Esophagus squamous epithelium (tissue), 5 donors: ENCODE measurements around the gene ST6GAL2. TPM values are rescaled to one million over a fixed set of nuclear protein-coding genes. Genes with fewer than 3 reads are reported as not detected.
A peak's percentile ranks its signal among the peaks of the same experiment; 100 is the strongest.

Experiments used
- DNase-seq: peaks from one replicate; lab custom pipeline; 2025; lab: John Stamatoyannopoulos, UW
- H3K27ac ChIP-seq, 4 donors: fragments of 200-600 bp; sonication (generic); one replicate each; pipeline ENCODE4 v1.5.1; 2016 to 2019; ENCODE audit warnings: mild to moderate bottlenecking in 1 of 4
- H3K27me3 ChIP-seq, 4 donors: fragments of 200-600 bp; sonication (generic); 1 replicate in 3 of 4; 2 replicates in 1 of 4; pipeline versions ENCODE4 v1.5.1 to v1.6.0; 2017 to 2021; ENCODE audit warnings: antibody characterized with exemption in 1 of 4
- H3K36me3 ChIP-seq, 3 donors: fragments of 200-600 bp; sonication (generic); one replicate each; pipeline ENCODE4 v1.5.1; 2016 to 2019
- H3K4me1 ChIP-seq, 3 donors: fragments of 200-600 bp; sonication (generic); one replicate each; pipeline ENCODE4 v1.5.1; 2017 to 2019
- H3K4me3 ChIP-seq, 4 donors: fragments of 200-600 bp; sonication (generic); 1 replicate in 3 of 4; 2 replicates in 1 of 4; pipeline ENCODE4 v1.5.1; 2016 to 2019; ENCODE audit warnings: mild to moderate bottlenecking in 2 of 4, moderate library complexity in 1 of 4
- H3K9me3 ChIP-seq, 3 donors: fragments of 200-600 bp; sonication (generic); one replicate each; pipeline ENCODE4 v1.5.1; 2016 to 2019
- POLR2A ChIP-seq, 4 donors: fragments of 450-650 bp; IDR thresholded peaks; one replicate each; pipeline ENCODE4 v1.6.1; 2017; ENCODE audit warnings: antibody characterized with exemption in 4 of 4, mild to moderate bottlenecking in 4 of 4, moderate library complexity in 3 of 4
- WGBS, 2 donors: methylation state at CpG; one replicate each; pipeline ENCODE4 v1.1.5; 2018; 5-methylcytosine and 5-hydroxymethylcytosine counted together
- intact Hi-C: fragments of 100-400 bp; cut with DNase I; formaldehyde crosslinking; loops from one replicate; pipeline ENCODE4 v1.15.0; 2022
- total RNA-seq, 4 donors: library from RNA; depleted of rRNA; stranded (reverse); fragments of >200 nt; gene quantifications; one replicate each; pipeline ENCODE4 v1.1.0, GENCODE V29; 2016
- TF ChIP-seq, protein P1 (sequence below), 6 experiments: fragments of 450-650 bp in 4 of 6; fragments of 200-600 bp in 2 of 6; sonication (generic) in 2 of 6; IDR thresholded peaks; one replicate each; pipeline ENCODE4 v1.5.1; 2016 to 2019; ENCODE audit warnings: antibody characterized with exemption in 6 of 6, mild to moderate bottlenecking in 4 of 6, moderate library complexity in 4 of 6
- donor health status: DM: yes; HTN: yes; CAD: no.

Gene ST6GAL2, protein sequence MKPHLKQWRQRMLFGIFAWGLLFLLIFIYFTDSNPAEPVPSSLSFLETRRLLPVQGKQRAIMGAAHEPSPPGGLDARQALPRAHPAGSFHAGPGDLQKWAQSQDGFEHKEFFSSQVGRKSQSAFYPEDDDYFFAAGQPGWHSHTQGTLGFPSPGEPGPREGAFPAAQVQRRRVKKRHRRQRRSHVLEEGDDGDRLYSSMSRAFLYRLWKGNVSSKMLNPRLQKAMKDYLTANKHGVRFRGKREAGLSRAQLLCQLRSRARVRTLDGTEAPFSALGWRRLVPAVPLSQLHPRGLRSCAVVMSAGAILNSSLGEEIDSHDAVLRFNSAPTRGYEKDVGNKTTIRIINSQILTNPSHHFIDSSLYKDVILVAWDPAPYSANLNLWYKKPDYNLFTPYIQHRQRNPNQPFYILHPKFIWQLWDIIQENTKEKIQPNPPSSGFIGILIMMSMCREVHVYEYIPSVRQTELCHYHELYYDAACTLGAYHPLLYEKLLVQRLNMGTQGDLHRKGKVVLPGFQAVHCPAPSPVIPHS
- 1 to 10 TPM in 3 of 4 donors, under 1 TPM in 1; 0.79 to 7.5 (median 4.4) TPM for total RNA-seq

DNA sequence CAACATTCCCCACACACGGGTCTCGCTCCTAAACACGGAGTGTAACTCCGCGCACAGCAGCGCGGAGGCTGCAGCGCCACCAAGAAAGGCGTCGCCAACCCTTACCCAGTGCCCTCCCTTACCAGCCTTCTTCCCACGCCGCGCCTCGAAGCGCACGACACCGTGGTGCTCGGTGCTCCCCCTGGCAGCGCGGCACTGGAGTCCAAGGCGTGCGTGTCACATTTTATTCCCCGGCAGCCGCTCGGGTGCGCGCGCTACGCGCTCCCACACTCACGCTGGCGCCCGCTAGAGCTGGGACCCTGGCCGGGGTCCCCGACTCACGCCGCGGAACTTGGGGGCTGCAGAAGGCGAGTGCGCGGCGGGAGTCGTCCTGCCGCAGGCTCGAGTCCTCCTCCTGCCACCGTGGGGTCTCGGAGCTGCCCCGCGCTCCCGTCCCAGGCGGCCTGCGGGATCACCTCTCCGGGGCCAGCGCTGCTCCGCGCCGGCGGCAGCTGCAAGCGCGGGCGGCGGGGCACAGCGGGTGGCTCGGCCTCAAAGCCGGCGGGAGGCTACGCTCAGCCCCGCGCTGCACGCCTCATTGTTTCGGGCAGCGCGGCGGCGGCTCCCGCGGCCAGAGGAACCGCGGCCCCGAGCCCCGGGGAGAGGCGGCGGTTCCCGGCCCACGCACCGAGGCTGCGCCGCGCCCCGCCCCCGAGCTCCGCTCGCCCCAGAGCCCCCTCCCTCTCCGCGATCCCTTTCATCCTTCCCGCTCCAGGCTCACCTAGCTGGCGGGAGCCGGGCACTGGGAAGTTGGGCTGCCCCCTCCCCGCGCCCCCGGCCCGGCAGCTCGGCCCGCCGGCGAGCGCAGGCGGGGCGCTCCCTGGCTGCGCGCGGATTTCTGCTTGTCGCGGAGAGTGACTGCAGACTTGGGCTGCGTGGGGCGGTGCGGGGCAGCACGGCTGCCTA lies at the start of gene ST6GAL2:
TSS of gene ST6GAL2 (minus strand) at position 197 of the 945 bp plus-strand sequence. CDS start 42,190 bp downstream, outside the sequence.
- H3K4me1 ChIP-seq, result peaks cover 9 to 31% (median 14%) of the 10 kb centered on the region in 3 donors
- WGBS, 2 donors, result 7 to 13% methylated on average over 12 to 13 of the region's 118 CpGs
- peaks cover 0 to 43% (median 0%) of the 10 kb centered on the region in 4 donors for H3K27me3 ChIP-seq
- no peaks in the 10 kb centered on the region for H3K9me3 ChIP-seq
- peak within 1 kb of the TSS in 3 of 4 donors; percentile 44 to 71 (median 49) for H3K27ac ChIP-seq
- peak within 1 kb of the TSS; percentile 42 to 74 (median 58) for H3K4me3 ChIP-seq
- no peaks in the 10 kb centered on the region for H3K36me3 ChIP-seq
- no peak for DNase-seq
- intact Hi-C loops, result no loop called here
- no peak for TF ChIP-seq POLR2A (IDR thresholded peaks at IDR 0.05)
- TF ChIP-seq, protein P1, sequence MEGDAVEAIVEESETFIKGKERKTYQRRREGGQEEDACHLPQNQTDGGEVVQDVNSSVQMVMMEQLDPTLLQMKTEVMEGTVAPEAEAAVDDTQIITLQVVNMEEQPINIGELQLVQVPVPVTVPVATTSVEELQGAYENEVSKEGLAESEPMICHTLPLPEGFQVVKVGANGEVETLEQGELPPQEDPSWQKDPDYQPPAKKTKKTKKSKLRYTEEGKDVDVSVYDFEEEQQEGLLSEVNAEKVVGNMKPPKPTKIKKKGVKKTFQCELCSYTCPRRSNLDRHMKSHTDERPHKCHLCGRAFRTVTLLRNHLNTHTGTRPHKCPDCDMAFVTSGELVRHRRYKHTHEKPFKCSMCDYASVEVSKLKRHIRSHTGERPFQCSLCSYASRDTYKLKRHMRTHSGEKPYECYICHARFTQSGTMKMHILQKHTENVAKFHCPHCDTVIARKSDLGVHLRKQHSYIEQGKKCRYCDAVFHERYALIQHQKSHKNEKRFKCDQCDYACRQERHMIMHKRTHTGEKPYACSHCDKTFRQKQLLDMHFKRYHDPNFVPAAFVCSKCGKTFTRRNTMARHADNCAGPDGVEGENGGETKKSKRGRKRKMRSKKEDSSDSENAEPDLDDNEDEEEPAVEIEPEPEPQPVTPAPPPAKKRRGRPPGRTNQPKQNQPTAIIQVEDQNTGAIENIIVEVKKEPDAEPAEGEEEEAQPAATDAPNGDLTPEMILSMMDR (IDR thresholded peaks at IDR 0.05), result no peak

GRCh38 chr2:106932644-106933043 lies 46.7 kb upstream of the ST6GAL2 start:
- Histone ChIP-seq H3K9me3 (no peaks in the 10 kb centered on the region), H3K27ac (no peak overlapping the region), H3K27me3 (no peaks in the 10 kb centered on the region), H3K4me3 (no peak overlapping the region), H3K4me1 (no peaks in the 10 kb centered on the region), H3K36me3 (no peaks in the 10 kb centered on the region)
- no peak for DNase-seq
- intact Hi-C loops, result no loop called here
- WGBS, 2 donors, result 56 to 69% methylated on average over 3 of the region's 3 CpGs
- TF ChIP-seq, protein P1 (IDR thresholded peaks at IDR 0.05), result no peak
- no peak for TF ChIP-seq POLR2A (IDR thresholded peaks at IDR 0.05)

DNA sequence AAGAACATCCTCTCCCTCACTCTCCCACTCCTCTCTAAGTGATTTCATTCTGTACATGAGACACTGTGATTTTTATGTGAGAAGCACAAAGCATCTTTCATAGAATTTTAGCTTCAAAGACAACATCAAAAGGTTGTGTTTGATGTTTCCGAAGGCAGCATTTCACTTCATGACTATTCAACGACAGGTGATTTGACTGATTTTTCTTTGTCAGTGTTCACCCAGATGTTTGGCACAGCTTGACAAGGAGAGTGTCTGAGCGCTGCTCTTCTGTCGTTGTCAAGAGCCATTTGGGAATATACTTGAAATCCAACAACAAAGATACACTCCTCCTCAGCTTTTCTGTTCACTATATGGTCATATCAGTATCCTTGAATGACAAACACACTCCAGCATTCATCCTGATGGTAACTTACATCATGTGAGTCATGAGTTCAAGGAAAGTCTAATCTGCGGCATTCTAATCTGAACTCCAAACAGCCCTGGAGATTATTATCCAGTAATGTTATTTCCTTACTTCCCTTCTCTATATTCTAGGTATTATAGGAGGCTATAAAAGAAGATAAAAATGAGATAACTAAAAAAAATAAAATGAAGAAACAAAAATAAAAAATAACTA lies 45.9 kb upstream of the ST6GAL2 start:
- 85 to 88% methylated on average over 5 of the region's 5 CpGs for WGBS, 2 donors
- no peaks in the 10 kb centered on the region for H3K27me3 ChIP-seq
- DNase-seq, result no peak
- peaks cover 0 to 4% (median 3%) of the 10 kb centered on the region in 3 donors for H3K9me3 ChIP-seq
- no peaks in the 10 kb centered on the region for H3K36me3 ChIP-seq
- no peak overlapping the region for H3K4me3 ChIP-seq
- intact Hi-C loops, result no loop called here
- TF ChIP-seq, protein P1 (IDR thresholded peaks at IDR 0.05), result no peak
- TF ChIP-seq POLR2A (IDR thresholded peaks at IDR 0.05), result no peak
- no peaks in the 10 kb centered on the region for H3K4me1 ChIP-seq
- H3K27ac ChIP-seq, result no peak overlapping the region

- intact Hi-C loops, result no loop called here
- Histone ChIP-seq H3K27me3 (no peaks in the 10 kb centered on the region), H3K4me3 (no peak overlapping the region), H3K36me3 (no peaks in the 10 kb centered on the region), H3K4me1 (no peaks in the 10 kb centered on the region), H3K9me3 (peaks cover 0 to 4% (median 0%) of the 10 kb centered on the region in 3 donors), H3K27ac (no peak overlapping the region)
- TF ChIP-seq, protein P1 (IDR thresholded peaks at IDR 0.05), result no peak
- no peak for TF ChIP-seq POLR2A (IDR thresholded peaks at IDR 0.05)
- no peak for DNase-seq
- 68 to 97% methylated on average over 1 of the region's 1 CpG for WGBS, 2 donors
Observed at GRCh38 chr2:106921451-106921850, 35.5 kb upstream of the ST6GAL2 start.
